GM12891 (cell line): Measurements from ENCODE around the gene PGAP1.

Source experiments
- DNase-seq: peaks from one replicate; pipeline ENCODE4 v3.0.0; 2011; ENCODE audit warnings: low spot score; ENCODE audit not compliant: insufficient read length
- FAIRE-seq: peaks from 2 replicates; lab custom pipeline; 2011; peaks lifted over from hg19 to GRCh38; lab: Jason Lieb, UNC
- PAX5 ChIP-seq: IDR thresholded peaks from 2 replicates; pipeline ENCODE4 v1.6.1; 2011; ENCODE audit warnings: low read length, moderate library complexity, mild to moderate bottlenecking; ENCODE audit not compliant: insufficient read depth, severe bottlenecking
- POLR2A ChIP-seq: IDR thresholded peaks from 2 replicates; pipeline ENCODE4 v1.6.1; 2011; ENCODE audit warnings: low read depth, low read length, control low read depth
- POLR2AphosphoS5 ChIP-seq: IDR thresholded peaks from 2 replicates; pipeline ENCODE4 v1.6.1; 2011; ENCODE audit warnings: low read depth, low read length, control low read depth
- POU2F2 ChIP-seq: IDR thresholded peaks from 2 replicates; pipeline ENCODE4 v1.6.1; 2011; ENCODE audit warnings: low read depth, mild to moderate bottlenecking, control low read depth, low read length, moderate library complexity
- SPI1 ChIP-seq: IDR thresholded peaks from 2 replicates; pipeline ENCODE4 v1.6.1; 2011; ENCODE audit warnings: low read depth, low read length, control low read depth
- TAF1 ChIP-seq: IDR thresholded peaks from 2 replicates; pipeline ENCODE4 v1.6.1; 2011; ENCODE audit warnings: low read depth, low read length, control low read depth

PGAP1 gene

DNA sequence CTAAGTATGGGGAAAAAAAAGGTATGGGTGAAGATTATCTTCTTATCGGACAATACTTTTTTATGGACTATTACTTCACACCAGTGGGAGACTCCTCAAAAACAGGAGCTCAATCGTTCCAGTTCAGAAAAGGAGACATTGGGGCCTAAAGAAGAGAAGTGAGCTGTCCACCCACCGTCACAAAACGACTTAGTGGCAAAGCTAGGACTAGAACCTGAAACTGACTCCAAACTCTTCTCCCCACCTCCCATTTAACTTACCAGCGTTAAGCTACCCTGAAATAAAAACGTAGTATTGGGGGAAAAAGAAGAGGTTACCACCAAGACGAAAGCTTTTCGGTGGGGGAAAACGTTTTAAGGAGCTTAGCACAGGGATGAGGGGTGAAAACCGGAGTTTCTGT, 127.5 kb downstream of the PGAP1 start:
- FAIRE-seq (no peak), DNase-seq (no peak)
- no peak for TF ChIP-seq POLR2A
- TF ChIP-seq TAF1 = no peak
- TF ChIP-seq SPI1 = no peak
- TF ChIP-seq PAX5 = no peak
- TF ChIP-seq POLR2AphosphoS5 = no peak
- no peak for TF ChIP-seq POU2F2

DNA sequence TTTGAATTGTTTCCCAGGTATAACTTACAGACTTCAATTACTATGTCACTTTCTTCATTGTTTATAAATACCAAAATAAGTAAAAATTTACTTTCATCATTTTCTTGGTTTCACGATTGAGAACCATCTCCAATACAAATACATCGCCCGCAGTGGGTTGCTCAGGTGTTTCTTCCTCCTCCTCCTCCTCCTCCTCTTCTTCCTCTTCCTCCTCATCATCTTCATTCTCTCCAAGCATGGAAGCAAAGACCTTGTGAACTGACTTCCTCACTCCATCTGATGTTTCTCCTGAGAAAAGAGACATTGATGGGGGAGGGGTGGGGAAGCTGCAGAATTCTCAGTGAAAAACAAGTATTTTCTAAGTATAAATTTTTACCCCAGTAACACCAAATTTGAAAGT, 133.6 kb downstream of the PGAP1 start:
- TF ChIP-seq POLR2A (no peak), POU2F2 (no peak), POLR2AphosphoS5 (no peak), SPI1 (no peak), PAX5 (no peak), TAF1 (no peak)
- DNase-seq (no peak), FAIRE-seq (no peak)

DNA sequence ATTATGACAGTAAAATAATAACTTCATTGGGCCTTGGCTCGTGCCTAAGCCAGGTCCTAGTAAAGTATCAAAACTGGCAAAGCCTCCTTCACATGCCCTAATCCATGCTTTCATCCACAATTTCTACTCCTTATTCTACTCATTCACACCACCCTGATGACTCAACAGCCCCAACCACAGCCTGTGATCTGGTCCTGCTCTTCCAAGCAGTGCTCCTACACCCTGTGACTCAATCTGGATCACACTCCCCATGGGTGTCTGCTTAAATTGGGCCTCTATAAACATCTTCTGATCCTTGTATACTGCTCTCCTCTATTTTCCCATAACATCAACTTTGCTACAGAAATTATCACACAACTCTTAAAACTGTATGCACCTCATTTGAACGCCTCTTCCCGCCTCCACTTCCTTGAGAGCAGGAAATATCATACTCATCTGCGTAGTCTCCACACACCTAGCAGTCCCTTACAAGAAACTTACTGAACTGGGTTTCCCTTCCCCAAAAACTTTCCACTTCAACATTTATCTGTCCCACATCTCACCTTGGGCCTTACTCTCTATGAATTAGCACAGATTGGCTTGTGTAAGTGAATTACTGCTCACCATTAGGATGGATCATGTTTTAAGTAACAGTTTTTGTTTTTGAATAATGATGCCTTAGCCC, 142.9 kb downstream of the PGAP1 start:
- TF ChIP-seq SPI1 (peak; percentile 72), POLR2AphosphoS5 (no peak), PAX5 (no peak)
- no peak for DNase-seq
- FAIRE-seq = peak; percentile 89
